K562 (cell line): ENCODE results near the gene HK1. TPM values are rescaled to one million over a fixed set of nuclear protein-coding genes. Genes with fewer than 3 reads are reported as not detected.
A peak's percentile ranks its signal among the peaks of the same experiment; 100 is the strongest.

ENCODE experiments used
- ATAC-seq: fragments of 200-7000 bp; cut with Tn5 transposase; 3 replicates; pipeline ENCODE4 v1.9.1; 2020; ENCODE audit warnings: moderate library complexity
- BruUV-seq: library from RNA; stranded (reverse); fragments of 400-500 nt; replicated peaks from 2 replicates; lab custom pipeline; 2021; lab: Mats Ljungman, UMichigan
- CTCF ChIA-PET: fragments of 300-600 bp; formaldehyde crosslinking; extraction: SDS; loops from one replicate; lab custom pipeline; 2021; ENCODE audit warnings: low intra/inter-chr PET ratio; lab: Yijun Ruan, JAX
- POLR2A ChIA-PET: fragments of 300-600, 350-650 bp; sonication (Branson Sonifier 250); formaldehyde crosslinking; extraction: SDS; loops from one replicate; lab custom pipeline; 2021; ENCODE audit warnings: antibody characterized with exemption, inconsistent platforms; lab: Yijun Ruan, JAX
- DNase-seq, 4 experiments: peaks; one replicate each; pipeline versions ENCODE4 v3.0.0 to v3.0.0-alpha.2; 2011 to 2018; ENCODE audit warnings: low spot score in 3 of 4, mixed read lengths in 3 of 4; ENCODE audit errors: extremely low read depth in 1 of 4
- FAIRE-seq: peaks from 2 replicates; lab custom pipeline; 2011; peaks lifted over from hg19 to GRCh38; lab: Jason Lieb, UNC
- H2AFZ ChIP-seq: 2 replicates; pipeline ENCODE4 v1.6.0; 2011; ENCODE audit warnings: low read depth, low read length, control low read depth, inconsistent platforms
- H3K27ac ChIP-seq: fragments of 200-600 bp; 3 replicates; pipeline ENCODE4 v1.8.0; 2011; ENCODE audit warnings: low read depth, mild to moderate bottlenecking, control low read depth, inconsistent platforms, low read length, moderate library complexity, mixed read lengths; ENCODE audit errors: extremely low read depth
- H3K27me3 ChIP-seq, 2 experiments: fragments of 300-600 bp in 1 of 2; 2 replicates in 1 of 2; 3 replicates in 1 of 2; pipeline versions ENCODE4 v1.6.0 to v1.8.0; 2011; ENCODE audit warnings: inconsistent platforms in 2 of 2, low read length in 2 of 2, mild to moderate bottlenecking in 1 of 2, mixed read lengths in 1 of 2, moderate library complexity in 1 of 2; ENCODE audit not compliant: control insufficient read depth in 2 of 2, insufficient read depth in 2 of 2
- H3K36me3 ChIP-seq: fragments of 300-600 bp; 3 replicates; pipeline ENCODE4 v1.8.0; 2011; ENCODE audit warnings: mild to moderate bottlenecking, low read length, inconsistent platforms; ENCODE audit not compliant: control insufficient read depth, insufficient read depth
- H3K4me1 ChIP-seq, 2 experiments: fragments of 200-600 bp in 1 of 2; replicated peaks in 1 of 2; 2 replicates in 1 of 2; 3 replicates in 1 of 2; pipeline versions ENCODE4 v1.5.1 to v1.8.0; 2011; ENCODE audit warnings: inconsistent platforms in 2 of 2, low read length in 2 of 2, mild to moderate bottlenecking in 1 of 2, mixed read lengths in 1 of 2, moderate library complexity in 1 of 2; ENCODE audit not compliant: control insufficient read depth in 2 of 2, insufficient read depth in 2 of 2
- H3K4me2 ChIP-seq: 2 replicates; pipeline ENCODE4 v1.6.1; 2011; ENCODE audit warnings: low read length, control low read depth, inconsistent platforms, mixed read lengths; ENCODE audit not compliant: insufficient read depth
- H3K4me3 ChIP-seq: fragments of 200-600 bp; sonication (generic), shearing (Covaris generic); 2 replicates; pipeline ENCODE4 v1.5.1; 2016; ENCODE audit warnings: control low read depth, inconsistent platforms
- H3K79me2 ChIP-seq: fragments of 200-600 bp; 3 replicates; pipeline ENCODE4 v1.8.0; 2011; ENCODE audit warnings: low read length, inconsistent platforms; ENCODE audit not compliant: control insufficient read depth, insufficient read depth
- H3K9ac ChIP-seq, 2 experiments: 2 replicates each; pipeline versions ENCODE4 v1.6.0 to v1.6.1; 2011; ENCODE audit warnings: low read depth in 2 of 2, low read length in 2 of 2, control low read depth in 1 of 2, inconsistent platforms in 1 of 2, mild to moderate bottlenecking in 1 of 2, mixed read lengths in 1 of 2; ENCODE audit not compliant: insufficient read depth in 1 of 2
- H3K9me1 ChIP-seq: one replicate; pipeline ENCODE4 v1.6.0; 2011; ENCODE audit warnings: inconsistent platforms, mild to moderate bottlenecking, low read length, moderate library complexity; ENCODE audit not compliant: control insufficient read depth, insufficient read depth
- H3K9me3 ChIP-seq: replicated peaks from 2 replicates; pipeline ENCODE4 v1.5.1; 2011; ENCODE audit warnings: low read depth, low read length, inconsistent platforms; ENCODE audit not compliant: control insufficient read depth, insufficient read depth
- H4K20me1 ChIP-seq: replicated peaks from 2 replicates; pipeline ENCODE4 v1.6.1; 2011; ENCODE audit warnings: low read length, inconsistent platforms, mixed read lengths; ENCODE audit not compliant: control insufficient read depth, insufficient read depth
- CBFB ChIP-seq: sonication (generic); formaldehyde crosslinking; IDR thresholded peaks from 2 replicates; pipeline ENCODE4 v1.4.0; 2020; ENCODE audit warnings: mild to moderate bottlenecking, missing genetic modification reagents
- ETS1 ChIP-seq: conservative IDR thresholded peaks from 2 replicates; pipeline ENCODE4 v1.6.1; 2011; ENCODE audit warnings: low read depth, mild to moderate bottlenecking, low read length; ENCODE audit not compliant: control insufficient read depth
- HNRNPLL ChIP-seq: fragments of 200-400 bp; formaldehyde crosslinking; IDR thresholded peaks from 2 replicates; pipeline ENCODE4 v1.6.1; 2017; ENCODE audit warnings: low read length, low read depth, mild to moderate bottlenecking; ENCODE audit not compliant: poor library complexity, severe bottlenecking
- MTF1 ChIP-seq: fragments of 250-450 bp; sonication (Bioruptor Pico); IDR thresholded peaks from 2 replicates; pipeline ENCODE4 v1.9.0; 2021; ENCODE audit warnings: moderate library complexity, mild to moderate bottlenecking, inconsistent platforms, borderline replicate concordance
- PBX2 ChIP-seq, 2 experiments: IDR thresholded peaks in 1 of 2; conservative IDR thresholded peaks in 1 of 2; 2 replicates each; pipeline ENCODE4 v1.6.1; 2016; ENCODE audit warnings: low read depth in 2 of 2, mild to moderate bottlenecking in 1 of 2, missing compliant biosample characterization in 1 of 2, missing genetic modification characterization in 1 of 2, moderate library complexity in 1 of 2
- SRF ChIP-seq, 2 experiments: fragments of 250-450, 450-650 bp in 1 of 2; sonication (Bioruptor Pico) in 1 of 2; sonication (generic) in 1 of 2; formaldehyde crosslinking; IDR thresholded peaks; 2 replicates each; pipeline versions ENCODE4 v1.5.0 to v1.5.1; 2020 to 2022; ENCODE audit warnings: mild to moderate bottlenecking in 1 of 2, missing genetic modification reagents in 1 of 2
- ZBTB26 ChIP-seq: fragments of 450-650 bp; formaldehyde crosslinking; IDR thresholded peaks from 2 replicates; pipeline ENCODE4 v1.4.0; 2022; ENCODE audit warnings: missing genetic modification characterization
- ZNF408 ChIP-seq: fragments of 250-450 bp; sonication (Bioruptor Pico); IDR thresholded peaks from 2 replicates; pipeline ENCODE4 v1.4.0; 2020; ENCODE audit warnings: low read depth, mild to moderate bottlenecking, moderate library complexity
- ZNF695 ChIP-seq: fragments of 450-650 bp; formaldehyde crosslinking; IDR thresholded peaks from 2 replicates; pipeline ENCODE4 v1.4.0; 2020; ENCODE audit warnings: mild to moderate bottlenecking, moderate library complexity
- WGBS: fragments of 100-300 bp; shearing (Covaris generic); methylation state at CpG from one replicate; pipeline ENCODE4 v1.1.6; 2016; ENCODE audit warnings: low coverage, mixed read lengths; ENCODE audit not compliant: insufficient coverage; ENCODE audit errors: missing lambda C conversion rate; 5-methylcytosine and 5-hydroxymethylcytosine counted together
- in situ Hi-C: fragments of 300-500 bp; cut with MboI; formaldehyde crosslinking; loops from 4 replicates; pipeline ENCODE4 v1.15.0; 2018; ENCODE audit warnings: inconsistent platforms, mixed read lengths
- intact Hi-C: fragments of 100-400 bp; cut with micrococcal nuclease; formaldehyde crosslinking; loops from 2 replicates; pipeline ENCODE4 v1.14.2; 2022
- polyA plus RNA-seq, 8 experiments: library from polyadenylated mRNA; depleted of rRNA in 4 of 8; stranded (reverse) in 5 of 8; unstranded in 3 of 8; fragments of >200 nt; fragmentation: Nextera tagmentation in 2 of 8; fragmentation: Illumina TruSeq in 1 of 8; extraction: Ambion mirVana in 2 of 8; extraction: Trizol in 1 of 8; gene quantifications; 2 replicates each; pipeline versions ENCODE4 v1.2.1 to v1.2.3, GENCODE V29; 2011 to 2014; ENCODE audit warnings: inconsistent platforms in 1 of 8, missing spikeins in 1 of 8
- total RNA-seq, 7 experiments: library from RNA; depleted of rRNA in 6 of 7; stranded (reverse); fragments of >200 nt in 6 of 7; fragmentation: Illumina TruSeq in 2 of 7; extraction: Trizol in 2 of 7; gene quantifications; 2 replicates each; pipeline versions ENCODE4 v1.2.1 to v1.2.3, GENCODE V29; 2011 to 2021; ENCODE audit warnings: low replicate concordance in 1 of 7

HK1 gene
- total and polyA plus RNA-seq, 9 of the 15 experiments (the other 6 are each of a cell fraction or from before 2014, with no cell fraction given): 29.2 to 444 (median 193) TPM

GRCh38 chr10:69326692-69327091 is 48.4 kb downstream of the HK1 start:
- Histone ChIP-seq H3K9me1 (peaks cover 8% of the 10 kb centered on the region), H3K9me3 (no peaks in the 10 kb centered on the region), H3K27me3 (no peaks in the 10 kb centered on the region), H4K20me1 (peaks cover 40% of the 10 kb centered on the region), H3K79me2 (peaks cover 98% of the 10 kb centered on the region), H3K4me2 (no peak overlapping the region), H3K9ac (no peak overlapping the region), H3K36me3 (peaks cover 57% of the 10 kb centered on the region), H3K27ac (peak overlapping the region; percentile 26; the same call in 1 of the 3 replicates), H3K4me1 (peaks cover 21 to 42% of the 10 kb centered on the region in 2 experiments), H2AFZ (no peak overlapping the region), H3K4me3 (no peak overlapping the region)
- in situ Hi-C loops (no loop called here), intact Hi-C loops (no loop called here)
- FAIRE-seq: no peak
- DNase-seq: no peak
- TF ChIP-seq SRF (CRISPR knock-in tag; IDR thresholded peaks at IDR 0.05) (no peak), HNRNPLL (no peak), CBFB (no peak), PBX2 (CRISPR knock-in tag; IDR thresholded peaks at IDR 0.05; ENCODE audit: low read depth) (no peak), PBX2 (tag; conservative IDR thresholded peaks at IDR 0.05; ENCODE audit: low read depth) (no peak), ZNF695 (CRISPR knock-in tag) (no peak), ETS1 (no peak), ZBTB26 (CRISPR knock-in tag) (no peak), ZNF408 (CRISPR knock-in tag) (no peak), MTF1 (CRISPR knock-in tag) (no peak)
- 62% methylated on average over 2 of the region's 3 CpGs for WGBS
- ATAC-seq: no peak
- ChIA-PET POLR2A (interaction anchor here (0.7 to 3.6 kb wide), 3 partner anchors 9 to 68 kb away, joined by 3 to 47 read pairs (median 7); no protein-coding TSS in a partner anchor), CTCF (no interaction called here)
- no TSS peak for BruUV-seq
